RWPE1 (cell line): Measurements from ENCODE around the gene FOXL3.

Experiments used
- CTCF ChIA-PET: fragments of 350-600 bp; sonication (Branson Sonifier 250); formaldehyde crosslinking; extraction: SDS; loops from one replicate; lab custom pipeline; 2021; lab: Yijun Ruan, JAX
- POLR2A ChIA-PET: fragments of 400-600 bp; formaldehyde crosslinking; extraction: SDS; loops from one replicate; lab custom pipeline; 2020; ENCODE audit warnings: antibody characterized with exemption; ENCODE audit not compliant: low non-redundant PET; lab: Yijun Ruan, JAX
- DNase-seq: peaks from one replicate; pipeline ENCODE4 v3.0.0; 2012; ENCODE audit warnings: low spot score
- H3K27ac ChIP-seq: fragments of 450-650 bp; 2 replicates; pipeline ENCODE4 v1.5.1; 2017
- CTCF ChIP-seq: fragments of 450-650 bp; conservative IDR thresholded peaks from 2 replicates; pipeline ENCODE4 v1.5.1; 2017; ENCODE audit warnings: low read depth, mild to moderate bottlenecking

FOXL3 gene

GRCh38 chr7:251005-251404 is 39.0 kb upstream of the FOXL3 start:
- TF ChIP-seq CTCF: no peak
- POLR2A ChIA-PET: no interaction called here
- H3K27ac ChIP-seq: no peak overlapping the region
- CTCF ChIA-PET: interaction anchor here (0.7 kb wide), 1 partner anchor 13 kb away, joined by 7 read pairs; no protein-coding TSS in a partner anchor
- DNase-seq: no peak

GRCh38 chr7:251446-252175 is 38.4 kb upstream of the FOXL3 start:
- DNase-seq: no peak
- no peak overlapping the region for H3K27ac ChIP-seq
- TF ChIP-seq CTCF: no peak
- CTCF ChIA-PET: interaction anchor here (0.7 kb wide), 1 partner anchor 12 kb away, joined by 7 read pairs; no protein-coding TSS in a partner anchor
- POLR2A ChIA-PET: no interaction called here

- TF ChIP-seq CTCF: no peak
- no peak overlapping the region for H3K27ac ChIP-seq
- CTCF ChIA-PET: no interaction called here
- DNase-seq: no peak
- POLR2A ChIA-PET: no interaction called here
Observed at GRCh38 chr7:252216-252965, 37.6 kb upstream of the FOXL3 start.

DNA sequence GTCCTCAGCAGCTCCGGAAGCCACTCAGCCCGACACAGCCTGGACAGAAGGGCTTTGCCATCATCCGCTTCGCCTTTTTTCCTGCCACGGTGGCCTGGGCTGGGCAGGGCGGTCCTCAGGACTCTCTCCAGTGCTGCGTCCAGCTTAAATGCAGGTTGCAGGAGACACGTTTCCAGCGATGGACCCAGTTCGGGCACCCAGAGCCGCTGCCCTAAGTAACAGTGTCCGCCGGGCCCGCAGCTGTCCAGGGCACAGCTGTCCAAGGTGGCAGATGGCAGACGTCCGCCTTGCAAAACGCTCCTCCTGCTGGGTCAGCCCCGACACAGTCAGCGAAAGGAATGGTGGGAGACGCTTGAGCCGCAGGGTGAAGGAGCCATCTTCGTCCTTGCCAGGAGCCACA is 37.0 kb upstream of the FOXL3 start:
- CTCF ChIA-PET: no interaction called here
- no peak for DNase-seq
- TF ChIP-seq CTCF: no peak
- no peak overlapping the region for H3K27ac ChIP-seq
- POLR2A ChIA-PET: no interaction called here

- no peak for DNase-seq
- ChIA-PET POLR2A (no interaction called here), CTCF (no interaction called here)
- no peak overlapping the region for H3K27ac ChIP-seq
- no peak for TF ChIP-seq CTCF
Observed at GRCh38 chr7:253581-254336, 36.2 kb upstream of the FOXL3 start.

DNA sequence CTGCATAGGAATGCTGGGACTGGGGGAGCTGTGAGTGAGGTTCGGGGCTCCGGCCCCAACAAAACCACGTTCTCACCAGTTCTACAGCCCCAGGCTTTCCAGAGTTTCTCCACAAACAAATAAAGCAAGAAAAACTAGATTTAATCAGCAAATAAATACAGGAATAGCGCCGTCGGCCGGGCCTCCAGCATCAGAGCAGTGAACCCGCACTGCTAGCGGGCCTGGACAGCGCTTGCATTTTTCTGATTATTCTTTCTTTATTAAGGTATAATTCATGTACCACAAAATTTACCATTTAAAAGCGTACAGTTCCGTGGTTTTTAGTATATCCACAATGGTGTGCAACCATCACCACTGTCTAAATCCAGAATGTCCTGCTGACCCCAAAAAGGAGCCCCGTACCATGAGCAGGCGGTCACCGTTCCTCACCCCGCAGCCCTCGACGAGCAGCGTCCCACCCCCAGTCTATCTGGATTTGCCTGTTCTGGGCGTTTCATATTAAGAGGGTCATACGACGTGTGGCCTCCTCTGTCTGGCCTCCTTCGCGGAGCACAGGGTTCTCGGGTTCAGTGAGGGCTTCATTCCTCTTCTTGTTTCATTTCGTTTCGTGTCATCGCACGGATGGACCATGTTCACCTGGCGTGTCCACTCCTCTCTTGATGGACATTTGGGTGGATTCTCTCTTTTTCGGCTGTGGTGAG is 35.5 kb upstream of the FOXL3 start:
- no peak for DNase-seq
- POLR2A ChIA-PET: no interaction called here
- H3K27ac ChIP-seq: no peak overlapping the region
- no peak for TF ChIP-seq CTCF
- CTCF ChIA-PET: interaction anchor here (0.8 kb wide), 1 partner anchor 10 kb away, joined by 4 read pairs; no protein-coding TSS in a partner anchor
